ENCODE measurements around the gene RAN.

Gene RAN

DNA sequence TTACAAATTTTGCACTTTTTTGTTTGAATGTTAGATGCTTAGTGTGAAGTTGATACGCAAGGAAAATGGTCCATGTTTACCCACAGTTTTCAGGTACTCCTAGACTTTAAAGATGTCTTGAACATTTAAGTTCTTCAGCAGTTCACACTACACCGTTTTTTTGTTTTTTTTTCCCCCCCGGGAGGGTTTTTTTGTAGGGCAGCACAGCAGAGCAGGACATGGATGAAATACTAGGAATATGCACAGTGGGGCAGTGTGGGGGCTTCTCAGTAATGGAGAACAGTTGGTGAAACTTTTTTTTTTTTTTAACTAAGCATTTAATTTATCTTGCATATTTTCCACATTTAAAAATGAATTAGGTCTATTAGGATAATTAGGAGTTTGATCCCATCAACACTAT lies 4.9 kb downstream of the RAN start:
- no peak for DNase-seq
- no CpG with 5 or more reads among the region's 3 CpGs for WGBS (ENCODE audit: extremely low coverage, insufficient coverage, low lambda C conversion rate)

GRCh38 chr12:130877333-130877732 lies 5.5 kb downstream of the RAN start:
- no peak overlapping the region for H3K27ac ChIP-seq (ENCODE audit: low read depth, low read length)
- no peak overlapping the region for H3K18ac ChIP-seq (ENCODE audit: low read length)
- no peak for DNase-seq
- H3K9ac ChIP-seq (ENCODE audit: low read length), result no peak overlapping the region
- peaks cover 2% of the 10 kb centered on the region for H3K4me1 ChIP-seq (ENCODE audit: control insufficient read depth, low read depth, low read length)
- peaks cover 25% of the 10 kb centered on the region for H3K79me2 ChIP-seq (ENCODE audit: control insufficient read depth, insufficient read depth, low read length)
- no peak overlapping the region for H3K23ac ChIP-seq (ENCODE audit: low read length)
- peaks cover 6% of the 10 kb centered on the region for H3K79me1 ChIP-seq (ENCODE audit: low read length)
- H2BK120ac ChIP-seq (ENCODE audit: low read depth, low read length), result no peak overlapping the region
- H3K56ac ChIP-seq (ENCODE audit: low read length), result no peak overlapping the region
- H3K4ac ChIP-seq (ENCODE audit: low read depth, low read length), result no peak overlapping the region
- WGBS (ENCODE audit: extremely low coverage, insufficient coverage, low lambda C conversion rate), result no CpG with 5 or more reads among the region's 3 CpGs
- no peak overlapping the region for H3K4me2 ChIP-seq (ENCODE audit: low read length)
- H2BK5ac ChIP-seq (ENCODE audit: low read length), result no peak overlapping the region
- H3K27me3 ChIP-seq (ENCODE audit: insufficient read depth, low read length, poor library complexity), result no peaks in the 10 kb centered on the region
- no peak overlapping the region for H2AK5ac ChIP-seq (ENCODE audit: low read length)
- peaks cover 11% of the 10 kb centered on the region for H3K36me3 ChIP-seq (ENCODE audit: control insufficient read depth, insufficient read depth, low read length)
- no peak overlapping the region for H4K8ac ChIP-seq (ENCODE audit: low read depth, low read length)
- H2BK15ac ChIP-seq (replicated peaks; ENCODE audit: low read depth), result no peak overlapping the region
- no peak overlapping the region for H4K5ac ChIP-seq (ENCODE audit: low read length)
- no peak overlapping the region for H3K4me3 ChIP-seq (ENCODE audit: low read length)

More for the DNA sequence above, 4.9 kb downstream of the RAN start:
- Histone ChIP-seq H3K4ac (ENCODE audit: low read depth, low read length) (no peak overlapping the region), H3K36me3 (ENCODE audit: control insufficient read depth, insufficient read depth, low read length) (peaks cover 11% of the 10 kb centered on the region), H3K79me1 (ENCODE audit: low read length) (peaks cover 6% of the 10 kb centered on the region), H3K4me2 (ENCODE audit: low read length) (no peak overlapping the region), H2BK5ac (ENCODE audit: low read length) (no peak overlapping the region), H3K18ac (ENCODE audit: low read length) (no peak overlapping the region), H3K79me2 (ENCODE audit: control insufficient read depth, insufficient read depth, low read length) (peaks cover 27% of the 10 kb centered on the region), H4K5ac (ENCODE audit: low read length) (no peak overlapping the region), H3K27me3 (ENCODE audit: insufficient read depth, low read length, poor library complexity) (no peaks in the 10 kb centered on the region), H3K9ac (ENCODE audit: low read length) (no peak overlapping the region), H2BK15ac (replicated peaks; ENCODE audit: low read depth) (no peak overlapping the region), H3K27ac (ENCODE audit: low read depth, low read length) (no peak overlapping the region), H3K4me3 (ENCODE audit: low read length) (no peak overlapping the region), H3K4me1 (ENCODE audit: control insufficient read depth, low read depth, low read length) (peaks cover 2% of the 10 kb centered on the region), H3K23ac (ENCODE audit: low read length) (no peak overlapping the region), H2AK5ac (ENCODE audit: low read length) (no peak overlapping the region), H2BK120ac (ENCODE audit: low read depth, low read length) (no peak overlapping the region), H3K56ac (ENCODE audit: low read length) (no peak overlapping the region), H4K8ac (ENCODE audit: low read depth, low read length) (no peak overlapping the region)

- no peak overlapping the region for H4K5ac ChIP-seq (ENCODE audit: low read length)
- H3K18ac ChIP-seq (ENCODE audit: low read length), result no peak overlapping the region
- no peaks in the 10 kb centered on the region for H3K27me3 ChIP-seq (ENCODE audit: insufficient read depth, low read length, poor library complexity)
- no peak overlapping the region for H2AK5ac ChIP-seq (ENCODE audit: low read length)
- peaks cover 9% of the 10 kb centered on the region for H3K36me3 ChIP-seq (ENCODE audit: control insufficient read depth, insufficient read depth, low read length)
- no peak overlapping the region for H2BK120ac ChIP-seq (ENCODE audit: low read depth, low read length)
- peaks cover 6% of the 10 kb centered on the region for H3K79me1 ChIP-seq (ENCODE audit: low read length)
- H3K4me2 ChIP-seq (ENCODE audit: low read length), result no peak overlapping the region
- no peak overlapping the region for H3K4me3 ChIP-seq (ENCODE audit: low read length)
- H3K23ac ChIP-seq (ENCODE audit: low read length), result no peak overlapping the region
- no CpG with 5 or more reads among the region's 24 CpGs for WGBS (ENCODE audit: extremely low coverage, insufficient coverage, low lambda C conversion rate)
- no peak overlapping the region for H3K4ac ChIP-seq (ENCODE audit: low read depth, low read length)
- H3K4me1 ChIP-seq (ENCODE audit: control insufficient read depth, low read depth, low read length), result peaks cover 2% of the 10 kb centered on the region
- no peak overlapping the region for H3K27ac ChIP-seq (ENCODE audit: low read depth, low read length)
- no peak overlapping the region for H4K8ac ChIP-seq (ENCODE audit: low read depth, low read length)
- no peak overlapping the region for H2BK15ac ChIP-seq (replicated peaks; ENCODE audit: low read depth)
- H2BK5ac ChIP-seq (ENCODE audit: low read length), result no peak overlapping the region
- DNase-seq, result no peak
- no peak overlapping the region for H3K56ac ChIP-seq (ENCODE audit: low read length)
- peaks cover 14% of the 10 kb centered on the region for H3K79me2 ChIP-seq (ENCODE audit: control insufficient read depth, insufficient read depth, low read length)
- no peak overlapping the region for H3K9ac ChIP-seq (ENCODE audit: low read length)
Measured at GRCh38 chr12:130878193-130879185, 6.6 kb downstream of the RAN start.

DNA sequence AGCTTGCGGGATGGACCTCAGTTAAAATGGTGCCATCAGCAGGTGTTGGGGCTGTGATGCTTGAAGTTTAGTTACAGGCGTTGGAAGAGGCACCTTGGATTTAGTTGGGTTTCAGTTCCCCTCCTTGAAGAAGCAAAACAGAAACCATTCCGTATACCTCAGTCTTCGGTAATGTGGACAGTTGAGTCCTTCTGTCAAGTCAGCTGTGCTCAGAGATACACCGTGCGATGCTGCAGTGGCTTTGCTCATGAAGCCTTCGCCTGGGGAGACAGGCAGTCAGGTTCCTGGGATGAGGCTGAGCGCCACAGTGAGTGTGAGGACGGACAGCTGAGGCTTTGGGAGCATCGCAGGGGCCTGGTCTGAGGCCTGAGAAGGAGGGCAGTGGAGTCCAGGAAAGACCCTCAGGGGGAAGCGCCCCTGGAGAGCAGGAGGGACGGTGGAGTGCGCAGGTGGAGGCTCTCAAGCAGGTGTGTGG lies 7.4 kb downstream of the RAN start:
- no peak overlapping the region for H3K4me3 ChIP-seq (ENCODE audit: low read length)
- no peak overlapping the region for H3K56ac ChIP-seq (ENCODE audit: low read length)
- H4K5ac ChIP-seq (ENCODE audit: low read length), result no peak overlapping the region
- no peak overlapping the region for H4K8ac ChIP-seq (ENCODE audit: low read depth, low read length)
- H2AK5ac ChIP-seq (ENCODE audit: low read length), result no peak overlapping the region
- WGBS (ENCODE audit: extremely low coverage, insufficient coverage, low lambda C conversion rate), result no CpG with 5 or more reads among the region's 13 CpGs
- H3K27me3 ChIP-seq (ENCODE audit: insufficient read depth, low read length, poor library complexity), result no peaks in the 10 kb centered on the region
- H2BK5ac ChIP-seq (ENCODE audit: low read length), result no peak overlapping the region
- H3K9ac ChIP-seq (ENCODE audit: low read length), result no peak overlapping the region
- H3K23ac ChIP-seq (ENCODE audit: low read length), result no peak overlapping the region
- no peak for DNase-seq
- no peak overlapping the region for H3K18ac ChIP-seq (ENCODE audit: low read length)
- H3K36me3 ChIP-seq (ENCODE audit: control insufficient read depth, insufficient read depth, low read length), result peaks cover 7% of the 10 kb centered on the region
- H3K79me2 ChIP-seq (ENCODE audit: control insufficient read depth, insufficient read depth, low read length), result peaks cover 6% of the 10 kb centered on the region
- H3K27ac ChIP-seq (ENCODE audit: low read depth, low read length), result no peak overlapping the region
- no peak overlapping the region for H3K4ac ChIP-seq (ENCODE audit: low read depth, low read length)
- no peak overlapping the region for H3K4me2 ChIP-seq (ENCODE audit: low read length)
- H2BK15ac ChIP-seq (replicated peaks; ENCODE audit: low read depth), result no peak overlapping the region
- peaks cover 6% of the 10 kb centered on the region for H3K79me1 ChIP-seq (ENCODE audit: low read length)
- peaks cover 2% of the 10 kb centered on the region for H3K4me1 ChIP-seq (ENCODE audit: control insufficient read depth, low read depth, low read length)
- H2BK120ac ChIP-seq (ENCODE audit: low read depth, low read length), result no peak overlapping the region

DNA sequence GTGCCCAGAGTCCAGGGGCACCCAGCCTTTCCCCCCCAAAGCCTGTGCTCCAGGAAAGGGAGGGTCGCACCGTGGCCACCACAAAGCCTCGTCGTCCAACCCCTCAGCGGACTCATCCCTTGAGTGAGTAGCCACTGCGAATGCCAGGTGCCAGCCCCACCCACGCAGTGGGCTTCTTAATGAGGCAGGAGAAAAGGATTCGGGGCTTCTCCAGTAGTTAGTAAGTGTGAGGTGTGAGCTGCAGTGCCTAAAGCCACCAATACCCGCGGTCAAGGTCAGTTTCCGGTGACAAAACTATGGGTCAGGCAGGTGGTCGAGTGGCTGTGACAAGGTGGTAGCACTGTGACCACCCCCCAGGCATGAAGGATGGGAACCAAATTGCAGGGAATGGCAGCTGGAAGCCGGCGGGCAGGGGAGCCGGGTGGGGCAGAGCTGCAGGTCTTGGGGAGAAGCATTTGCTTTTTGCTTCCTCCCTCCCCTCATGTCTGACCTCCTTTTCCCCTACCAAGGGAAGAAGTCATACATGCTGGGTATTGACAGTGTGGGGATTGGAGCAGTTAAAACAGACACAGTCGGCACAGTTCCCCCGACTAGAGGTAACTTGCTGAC lies 8.0 kb downstream of the RAN start:
- Histone ChIP-seq H3K9ac (ENCODE audit: low read length) (no peak overlapping the region), H2BK15ac (replicated peaks; ENCODE audit: low read depth) (no peak overlapping the region), H2BK5ac (ENCODE audit: low read length) (no peak overlapping the region), H3K23ac (ENCODE audit: low read length) (no peak overlapping the region), H3K36me3 (ENCODE audit: control insufficient read depth, insufficient read depth, low read length) (peaks cover 6% of the 10 kb centered on the region), H3K4ac (ENCODE audit: low read depth, low read length) (no peak overlapping the region), H3K18ac (ENCODE audit: low read length) (no peak overlapping the region), H3K27ac (ENCODE audit: low read depth, low read length) (no peak overlapping the region), H3K56ac (ENCODE audit: low read length) (no peak overlapping the region), H2AK5ac (ENCODE audit: low read length) (no peak overlapping the region), H3K79me2 (ENCODE audit: control insufficient read depth, insufficient read depth, low read length) (peaks cover under 1% of the 10 kb centered on the region), H3K4me3 (ENCODE audit: low read length) (no peak overlapping the region), H3K27me3 (ENCODE audit: insufficient read depth, low read length, poor library complexity) (no peaks in the 10 kb centered on the region), H2BK120ac (ENCODE audit: low read depth, low read length) (no peak overlapping the region), H3K4me1 (ENCODE audit: control insufficient read depth, low read depth, low read length) (no peaks in the 10 kb centered on the region), H4K5ac (ENCODE audit: low read length) (no peak overlapping the region), H4K8ac (ENCODE audit: low read depth, low read length) (no peak overlapping the region), H3K4me2 (ENCODE audit: low read length) (no peak overlapping the region), H3K79me1 (ENCODE audit: low read length) (peaks cover 2% of the 10 kb centered on the region)
- DNase-seq, result no peak
- WGBS (ENCODE audit: extremely low coverage, insufficient coverage, low lambda C conversion rate), result no CpG with 5 or more reads among the region's 17 CpGs

Data from mesendoderm (in vitro differentiated cells).